ENCODE measurements around the gene OPCML.

GRCh38 chr11:133107136-133107535 lies 425.2 kb downstream of the OPCML start:
- TF ChIP-seq, protein P1, sequence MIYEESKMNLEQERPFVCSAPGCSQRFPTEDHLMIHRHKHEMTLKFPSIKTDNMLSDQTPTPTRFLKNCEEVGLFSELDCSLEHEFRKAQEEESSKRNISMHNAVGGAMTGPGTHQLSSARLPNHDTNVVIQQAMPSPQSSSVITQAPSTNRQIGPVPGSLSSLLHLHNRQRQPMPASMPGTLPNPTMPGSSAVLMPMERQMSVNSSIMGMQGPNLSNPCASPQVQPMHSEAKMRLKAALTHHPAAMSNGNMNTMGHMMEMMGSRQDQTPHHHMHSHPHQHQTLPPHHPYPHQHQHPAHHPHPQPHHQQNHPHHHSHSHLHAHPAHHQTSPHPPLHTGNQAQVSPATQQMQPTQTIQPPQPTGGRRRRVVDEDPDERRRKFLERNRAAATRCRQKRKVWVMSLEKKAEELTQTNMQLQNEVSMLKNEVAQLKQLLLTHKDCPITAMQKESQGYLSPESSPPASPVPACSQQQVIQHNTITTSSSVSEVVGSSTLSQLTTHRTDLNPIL (CRISPR knock-in tag; IDR thresholded peaks at IDR 0.05; ENCODE audit: low read depth): no peak
- TF ChIP-seq RARB (CRISPR knock-in tag; IDR thresholded peaks at IDR 0.05) (no peak), ARNTL (CRISPR knock-in tag; IDR thresholded peaks at IDR 0.05; ENCODE audit: borderline replicate concordance, low read depth) (no peak), GLIS3 (CRISPR knock-in tag; IDR thresholded peaks at IDR 0.05) (no peak), BACH2 (CRISPR knock-in tag; IDR thresholded peaks at IDR 0.05; ENCODE audit: borderline replicate concordance) (no peak), ZFP30 (CRISPR knock-in tag; IDR thresholded peaks at IDR 0.05) (no peak), ZNF565 (CRISPR knock-in tag; conservative IDR thresholded peaks at IDR 0.05; ENCODE audit: low read depth) (no peak), OSR1 (CRISPR knock-in tag; IDR thresholded peaks at IDR 0.05) (no peak)

Measured in SK-N-SH treated with all-trans-retinoic acid at 6 μM for 48 hours (cell line).